ENCODE results near the gene RGS1. TPM values are rescaled to one million over a fixed set of nuclear protein-coding genes. Genes with fewer than 3 reads are reported as not detected.

RGS1 gene
- total and polyA plus RNA-seq, 2 of the 8 experiments (the other 6 are each of a cell fraction or from before 2014, with no cell fraction given) = not detected

- Histone ChIP-seq H3K56ac (replicated peaks; ENCODE audit: insufficient read length, low read depth, low read length) (no peak overlapping the region), H4K5ac (ENCODE audit: insufficient read length, low read depth, low read length) (no peak overlapping the region), H4K91ac (replicated peaks; ENCODE audit: insufficient read length, low read length) (no peak overlapping the region), H2BK12ac (ENCODE audit: low read depth, low read length) (no peak overlapping the region), H2AFZ (ENCODE audit: low read length) (no peak overlapping the region), H3K79me1 (ENCODE audit: low read depth, low read length) (no peaks in the 10 kb centered on the region), H4K20me1 (replicated peaks in 1 of 2; ENCODE audit: control insufficient read depth in 1 of 2, insufficient read depth in 2 of 2, low read length in 2 of 2) (no peaks in the 10 kb centered on the region), H3K9me3 (ENCODE audit: insufficient read depth in 2 of 2, low read depth in 1 of 2, low read length in 1 of 2) (no peaks in the 10 kb centered on the region), H3K4me2 (ENCODE audit: insufficient read depth in 1 of 2, low read depth in 2 of 2, low read length in 2 of 2) (no peak overlapping the region), H2BK120ac (replicated peaks; ENCODE audit: low read depth, low read length) (no peak overlapping the region), H3K18ac (ENCODE audit: extremely low read depth, low read length) (no peak overlapping the region), H3K27ac (ENCODE audit: low read depth, low read length) (no peak overlapping the region), H4K8ac (ENCODE audit: extremely low read depth, insufficient read depth, low read length) (no peak overlapping the region), H3K27me3 (replicated peaks in 1 of 4; ENCODE audit: control insufficient read depth in 3 of 4, extremely low read depth in 1 of 4, insufficient read depth in 3 of 4, low read length in 3 of 4) (no peaks in the 10 kb centered on the region), H3K14ac (ENCODE audit: insufficient read length) (no peak overlapping the region), H3K4ac (replicated peaks; ENCODE audit: insufficient read length, low read depth, low read length) (no peak overlapping the region), H3K9ac (replicated peaks in 1 of 4; ENCODE audit: extremely low read depth in 1 of 4, low read depth in 3 of 4, low read length in 3 of 4) (no peak overlapping the region), H3K36me3 (ENCODE audit: control insufficient read depth in 2 of 4, insufficient read depth in 4 of 4, low read length in 3 of 4) (no peaks in the 10 kb centered on the region; a peak in 1 of 8 replicates), H2AK5ac (ENCODE audit: low read depth, low read length) (no peak overlapping the region), H3K79me2 (ENCODE audit: control insufficient read depth in 1 of 2, insufficient read depth in 2 of 2, low read length in 2 of 2) (no peaks in the 10 kb centered on the region), H3K23me2 (ENCODE audit: low read depth, low read length) (no peaks in the 10 kb centered on the region), H3K4me1 (replicated peaks in 1 of 4; ENCODE audit: control insufficient read depth in 3 of 4, insufficient read depth in 4 of 4, low read length in 3 of 4) (no peaks in the 10 kb centered on the region), H2BK5ac (ENCODE audit: low read depth, low read length) (no peak overlapping the region), H3K4me3 (ENCODE audit: extremely low read depth in 1 of 4, insufficient read depth in 2 of 4, low read depth in 3 of 4, low read length in 4 of 4) (no peak overlapping the region), H3K23ac (ENCODE audit: insufficient read length) (no peak overlapping the region), H2BK20ac (ENCODE audit: low read length) (no peak overlapping the region), H2BK15ac (ENCODE audit: low read length) (no peak overlapping the region)
- WGBS, 2 experiments (ENCODE audit: extremely low coverage in 1 of 2, insufficient coverage in 1 of 2, insufficient read length in 1 of 2, insufficient replicate concordance in 2 of 2, low coverage in 1 of 2, low lambda C conversion rate in 2 of 2, missing lambda C conversion rate in 1 of 2) = 89% methylated on average over 3 of the region's 3 CpGs; no CpG with 5 or more reads in 1 of the 2 experiments
- DNase-seq (ENCODE audit: low read depth in 1 of 2, low spot score in 2 of 2) (no peak), FAIRE-seq (no peak)
- ChIA-PET POLR2A (ENCODE audit: partially characterized antibody) (interaction anchor here (1.1 kb wide), 1 partner anchor 460 kb away, joined by 3 read pairs; the partner anchor contains the start of gene UCHL5), CTCF (ENCODE audit: partially characterized antibody) (interaction anchor here (0.6 to 1.7 kb wide), 3 partner anchors 15 to 121 kb away, joined by 3 to 4 read pairs (median 4); no protein-coding TSS in a partner anchor)
- TF ChIP-seq CREB1 (IDR thresholded peaks at IDR 0.05) (no peak), SP2 (IDR thresholded peaks at IDR 0.05; ENCODE audit: low read length) (no peak), POLR2AphosphoS5 (IDR thresholded peaks at IDR 0.05; ENCODE audit: low read depth, low read length) (no peak), KDM4A (IDR thresholded peaks at IDR 0.05; ENCODE audit: low read depth, low read length, severe bottlenecking) (no peak), KDM1A (IDR thresholded peaks at IDR 0.05; ENCODE audit: borderline replicate concordance, low read length) (no peak), RBBP5 (IDR thresholded peaks at IDR 0.05; ENCODE audit: borderline replicate concordance, low read depth, low read length) (no peak), CBX8 (IDR thresholded peaks at IDR 0.05; ENCODE audit: borderline replicate concordance, low read depth, low read length) (no peak), BCL11A (IDR thresholded peaks at IDR 0.05; ENCODE audit: low read depth in 2 of 2, low read length in 2 of 2) (no peak), CEBPB (IDR thresholded peaks at IDR 0.05; ENCODE audit: low read depth, low read length) (no peak), RFX5 (IDR thresholded peaks at IDR 0.05; ENCODE audit: borderline replicate concordance, low read depth, low read length) (no peak), KDM5A (IDR thresholded peaks at IDR 0.05; ENCODE audit: low read length) (no peak), GTF2F1 (IDR thresholded peaks at IDR 0.05; ENCODE audit: borderline replicate concordance, low read depth, low read length) (no peak)
Observed at GRCh38 chr1:192598589-192598988, 23.0 kb downstream of the RGS1 start.
